Adrenal gland (tissue), 12 donors: ENCODE results near the gene ATP1B3. TPM values are rescaled to one million over a fixed set of nuclear protein-coding genes. Genes with fewer than 3 reads are reported as not detected.

Source experiments
- DNase-seq, 7 donors: peaks; one replicate each; pipeline ENCODE4 v3.0.0-alpha.2; 2019 to 2020
- H3K27ac ChIP-seq, 5 donors: fragments of 200-600 bp; sonication (generic) in 4 of 5; 1 replicate in 3 of 5; 2 replicates in 2 of 5; pipeline versions ENCODE4 v1.5.1 to v1.8.0; 2016 to 2020; ENCODE audit warnings: mild to moderate bottlenecking in 1 of 5
- H3K27me3 ChIP-seq: fragments of 200-600 bp; 2 replicates; pipeline ENCODE4 v1.8.0; 2021
- H3K36me3 ChIP-seq, 2 donors: fragments of 200-600 bp; replicated peaks in 1 of 2; 1 replicate in 1 of 2; 2 replicates in 1 of 2; pipeline versions ENCODE4 v1.5.1 to v1.8.0; 2018 to 2022
- H3K4me1 ChIP-seq, 2 donors: fragments of 200-600 bp; replicated peaks in 1 of 2; 1 replicate in 1 of 2; 2 replicates in 1 of 2; pipeline versions ENCODE4 v1.5.1 to v1.8.0; 2018 to 2021
- H3K4me3 ChIP-seq, 4 donors: fragments of 200-600 bp; sonication (generic) in 3 of 4; one replicate each; pipeline ENCODE4 v1.5.1; 2016 to 2018
- H3K9me3 ChIP-seq, 3 donors: fragments of 200-600 bp; sonication (generic) in 1 of 3; replicated peaks in 1 of 3; 1 replicate in 2 of 3; 2 replicates in 1 of 3; pipeline versions ENCODE4 v1.5.1 to v1.8.0; 2016 to 2021
- POLR2A ChIP-seq, 2 donors: fragments of 450-650 bp; IDR thresholded peaks; one replicate each; pipeline ENCODE4 v1.6.1; 2017; ENCODE audit warnings: antibody characterized with exemption in 2 of 2, mild to moderate bottlenecking in 2 of 2, moderate library complexity in 1 of 2
- WGBS, 4 donors: extraction: QIAGEN DNeasy Blood & Tissue Kit in 2 of 4; methylation state at CpG; one replicate each; pipeline versions ENCODE4 v1.1.5 to v1.1.7; 2013 to 2017; 5-methylcytosine and 5-hydroxymethylcytosine counted together
- intact Hi-C, 2 donors: fragments of 100-400 bp; cut with DNase I; formaldehyde crosslinking; loops; one replicate each; pipeline versions ENCODE4 v1.14.1 to v1.15.0; 2022 to 2023
- polyA plus RNA-seq, 3 donors: library from polyadenylated mRNA; stranded (reverse); fragments of 200-250 nt in 2 of 3; fragments of 350-450 nt in 1 of 3; fragmentation: Illumina TruSeq in 1 of 3; extraction: RNeasy Lipid Tissue Mini Kit (QIAGEN cat#74804) in 1 of 3; gene quantifications; one replicate each; pipeline ENCODE4 v1.2.3, GENCODE V29; 2013 to 2014
- total RNA-seq, 9 donors: library from RNA; depleted of rRNA in 4 of 9; stranded (reverse); fragments of >200 nt in 4 of 9; fragments of 120-200 nt in 1 of 9; fragmentation: NEBNext Ultra II Directional in 1 of 9; extraction: Animal tissue kit (Norgen Biotek cat#: 25700) in 1 of 9; gene quantifications; one replicate each; pipeline versions ENCODE4 v1.1.0 to v1.2.4, GENCODE V29; 2013 to 2023
- TF ChIP-seq, protein P1 (sequence below), 6 experiments: fragments of 450-650 bp in 4 of 6; fragments of 200-600 bp in 2 of 6; sonication (generic) in 1 of 6; IDR thresholded peaks; 1 replicate in 5 of 6; 2 replicates in 1 of 6; pipeline versions ENCODE4 v1.5.1 to v1.8.0; 2016 to 2021; ENCODE audit warnings: antibody characterized with exemption in 6 of 6, mild to moderate bottlenecking in 2 of 6, moderate library complexity in 1 of 6
- donor health status: healthy with polysubstance abuse.
- donor health status: Bipolar disorder and iron deficiency.
- donor health status: DM: yes; HTN: yes; CAD: no.
- donor health status: DM: no; HTN: no; CAD: no.
- donor health status: DM: no; HTN: no; CAD: no.
- donor health status: DM: yes; HTN: yes; CAD: no.

The ATP1B3 gene
- total and polyA plus RNA-seq, 12 donors: 65.2 to 300 (median 98.8) TPM

DNA sequence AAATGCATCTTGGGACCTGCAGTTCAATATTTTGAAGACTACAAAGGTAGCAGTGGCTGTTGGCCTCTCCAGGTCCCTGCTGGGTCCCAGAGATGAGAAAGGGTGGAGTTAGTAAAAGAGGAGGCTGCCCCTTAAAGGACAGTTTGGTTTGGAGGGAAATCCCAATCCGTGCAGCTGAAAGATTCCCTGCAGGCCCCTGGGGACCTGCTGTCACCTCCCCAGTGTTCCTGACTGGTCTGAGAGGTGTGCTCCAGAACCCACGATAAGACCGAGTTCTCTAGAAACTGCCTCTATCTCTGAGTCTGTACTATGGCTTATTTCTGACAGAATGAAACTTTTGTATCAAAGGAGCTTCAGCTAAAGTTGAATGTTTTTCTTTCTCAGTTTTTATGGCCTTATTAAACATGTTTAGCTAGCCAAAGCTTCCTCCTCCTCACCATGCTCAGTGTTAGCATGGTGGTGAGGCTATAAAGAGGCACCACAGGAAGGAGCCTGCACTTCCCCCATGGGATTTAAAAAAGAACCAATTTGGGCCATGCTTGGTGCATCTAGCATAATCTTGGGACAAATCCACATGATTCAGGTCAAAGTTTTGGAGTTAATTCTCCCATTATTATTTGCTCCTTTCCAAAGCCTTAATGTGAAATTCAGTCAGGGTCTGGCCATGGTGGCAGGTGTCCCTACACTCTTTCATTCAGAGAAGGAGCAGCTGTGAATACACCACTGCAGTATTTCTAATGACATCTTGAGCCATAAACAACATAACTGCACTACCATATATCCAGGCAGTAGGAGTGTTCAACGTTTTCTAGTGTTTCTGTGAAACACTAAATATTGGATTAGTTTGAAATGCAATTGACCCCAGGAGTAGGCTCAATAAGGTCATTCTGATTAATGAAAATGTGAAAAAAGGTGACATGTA is 74.4 kb downstream of the ATP1B3 start:
- intact Hi-C loops: no loop called here
- no peak for TF ChIP-seq POLR2A (IDR thresholded peaks at IDR 0.05)
- TF ChIP-seq, protein P1, sequence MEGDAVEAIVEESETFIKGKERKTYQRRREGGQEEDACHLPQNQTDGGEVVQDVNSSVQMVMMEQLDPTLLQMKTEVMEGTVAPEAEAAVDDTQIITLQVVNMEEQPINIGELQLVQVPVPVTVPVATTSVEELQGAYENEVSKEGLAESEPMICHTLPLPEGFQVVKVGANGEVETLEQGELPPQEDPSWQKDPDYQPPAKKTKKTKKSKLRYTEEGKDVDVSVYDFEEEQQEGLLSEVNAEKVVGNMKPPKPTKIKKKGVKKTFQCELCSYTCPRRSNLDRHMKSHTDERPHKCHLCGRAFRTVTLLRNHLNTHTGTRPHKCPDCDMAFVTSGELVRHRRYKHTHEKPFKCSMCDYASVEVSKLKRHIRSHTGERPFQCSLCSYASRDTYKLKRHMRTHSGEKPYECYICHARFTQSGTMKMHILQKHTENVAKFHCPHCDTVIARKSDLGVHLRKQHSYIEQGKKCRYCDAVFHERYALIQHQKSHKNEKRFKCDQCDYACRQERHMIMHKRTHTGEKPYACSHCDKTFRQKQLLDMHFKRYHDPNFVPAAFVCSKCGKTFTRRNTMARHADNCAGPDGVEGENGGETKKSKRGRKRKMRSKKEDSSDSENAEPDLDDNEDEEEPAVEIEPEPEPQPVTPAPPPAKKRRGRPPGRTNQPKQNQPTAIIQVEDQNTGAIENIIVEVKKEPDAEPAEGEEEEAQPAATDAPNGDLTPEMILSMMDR (IDR thresholded peaks at IDR 0.05): no peak
- H3K4me3 ChIP-seq: no peak overlapping the region
- H3K27me3 ChIP-seq: no peaks in the 10 kb centered on the region
- no peaks in the 10 kb centered on the region for H3K9me3 ChIP-seq
- H3K27ac ChIP-seq: no peak overlapping the region
- 83 to 91% (median 88%) methylated on average over 4 of the region's 4 CpGs for WGBS, 4 donors
- H3K4me1 ChIP-seq: peaks cover 9 to 11% of the 10 kb centered on the region in 2 donors
- peaks cover 0 to 6% of the 10 kb centered on the region in 2 donors for H3K36me3 ChIP-seq
- no peak for DNase-seq

DNA sequence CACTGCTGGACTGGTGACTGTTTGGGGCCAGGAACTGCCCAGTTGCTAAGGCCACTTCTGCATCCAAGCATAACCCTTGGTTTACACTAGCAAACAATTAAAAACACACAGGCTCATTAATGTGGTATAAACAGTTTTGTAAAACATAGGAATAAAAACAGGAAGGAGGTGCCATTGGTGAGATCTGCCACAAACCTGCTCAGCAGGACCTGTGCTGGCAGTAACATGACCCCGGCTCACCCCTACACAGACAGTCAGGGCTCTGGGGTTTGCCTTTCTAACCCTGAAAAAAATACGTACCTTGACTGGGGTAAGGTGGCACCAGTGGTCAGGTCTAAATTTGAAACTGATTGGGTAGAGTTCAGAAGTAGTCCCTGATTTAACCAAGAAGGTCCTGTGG is 76.2 kb downstream of the ATP1B3 start:
- peaks cover 9 to 11% of the 10 kb centered on the region in 2 donors for H3K4me1 ChIP-seq
- no peak overlapping the region for H3K4me3 ChIP-seq
- 87 to 94% (median 92%) methylated on average over 2 of the region's 2 CpGs for WGBS, 4 donors
- H3K27ac ChIP-seq: no peak overlapping the region
- H3K27me3 ChIP-seq: no peaks in the 10 kb centered on the region
- intact Hi-C loops: no loop called here
- H3K9me3 ChIP-seq: no peaks in the 10 kb centered on the region
- peaks cover 0 to 6% of the 10 kb centered on the region in 2 donors for H3K36me3 ChIP-seq
- no peak for TF ChIP-seq POLR2A (IDR thresholded peaks at IDR 0.05)
- TF ChIP-seq, protein P1 (IDR thresholded peaks at IDR 0.05): no peak
- no peak for DNase-seq

DNA sequence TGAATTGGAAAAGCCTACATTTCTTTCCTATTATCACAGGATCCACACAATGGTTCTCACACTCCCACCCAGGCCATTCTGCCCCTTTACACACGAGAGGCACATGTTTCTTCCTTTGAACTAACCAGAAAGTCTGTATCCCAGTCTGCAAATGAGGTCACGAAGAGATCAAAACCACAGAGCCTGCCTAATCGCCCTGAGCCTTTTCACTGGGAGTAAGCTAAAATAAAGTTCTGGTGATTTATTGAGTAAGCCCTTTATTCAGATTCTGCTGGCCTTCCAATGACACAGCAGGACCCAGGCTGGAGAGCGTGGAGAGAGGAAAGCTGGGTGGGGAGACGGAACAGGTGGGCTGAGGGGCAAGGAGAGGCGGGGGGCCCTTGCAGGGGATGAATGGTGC is 78.7 kb downstream of the ATP1B3 start:
- Histone ChIP-seq H3K4me3 (peak overlapping the region in 2 of 4 donors; percentile 2 to 27), H3K27ac (peak overlapping the region in 4 of 5 donors; percentile 14 to 51 (median 43)), H3K27me3 (no peaks in the 10 kb centered on the region), H3K9me3 (no peaks in the 10 kb centered on the region), H3K36me3 (peaks cover 0 to 6% of the 10 kb centered on the region in 2 donors), H3K4me1 (peaks cover 9 to 18% of the 10 kb centered on the region in 2 donors)
- intact Hi-C loops: no loop called here
- peak in 3 of 7 donors; percentile 13 to 43 (median 18) for DNase-seq
- 41 to 52% (median 47%) methylated on average over 6 of the region's 6 CpGs for WGBS, 4 donors
- TF ChIP-seq, protein P1 (IDR thresholded peaks at IDR 0.05): no peak
- no peak for TF ChIP-seq POLR2A (IDR thresholded peaks at IDR 0.05)
